Keratinocyte (primary cell): ENCODE results near the gene DPP3. TPM values are rescaled to one million over a fixed set of nuclear protein-coding genes. Genes with fewer than 3 reads are reported as not detected.

ENCODE experiments used
- DNase-seq: peaks from one replicate; pipeline ENCODE4 v3.0.0-alpha.2; 2011; ENCODE audit warnings: low read depth, missing footprints, low spot score
- FAIRE-seq: peaks from 2 replicates; lab custom pipeline; 2011; peaks lifted over from hg19 to GRCh38; lab: Jason Lieb, UNC
- H2AFZ ChIP-seq: 2 replicates; pipeline ENCODE4 v1.6.0; 2012; ENCODE audit warnings: low read length, control low read depth, inconsistent platforms; ENCODE audit not compliant: control insufficient read depth
- H3K27ac ChIP-seq: 2 replicates; pipeline ENCODE4 v1.5.1; 2011; ENCODE audit warnings: low read length; ENCODE audit not compliant: control insufficient read depth, insufficient read depth
- H3K27me3 ChIP-seq: 3 replicates; pipeline ENCODE4 v1.6.0; 2011; ENCODE audit warnings: low read length; ENCODE audit not compliant: control insufficient read depth, insufficient read depth; ENCODE audit errors: extremely low read depth
- H3K36me3 ChIP-seq, 2 experiments: 2 replicates in 1 of 2; 3 replicates in 1 of 2; pipeline ENCODE4 v1.5.1; 2011; ENCODE audit warnings: low read length in 2 of 2, mild to moderate bottlenecking in 1 of 2; ENCODE audit not compliant: control insufficient read depth in 2 of 2, insufficient read depth in 2 of 2; ENCODE audit errors: extremely low read depth in 1 of 2
- H3K4me1 ChIP-seq: 3 replicates; pipeline ENCODE4 v1.5.1; 2011; ENCODE audit warnings: low read length; ENCODE audit not compliant: control insufficient read depth, insufficient read depth; ENCODE audit errors: extremely low read depth
- H3K4me2 ChIP-seq: 3 replicates; pipeline ENCODE4 v1.6.0; 2011; ENCODE audit warnings: low read depth, low read length; ENCODE audit not compliant: control insufficient read depth, insufficient read depth; ENCODE audit errors: extremely low read depth
- H3K4me3 ChIP-seq, 3 experiments: fragments of 200-600 bp in 1 of 3; sonication (generic) in 1 of 3; 2 replicates in 2 of 3; 3 replicates in 1 of 3; pipeline ENCODE4 v1.5.1; 2011 to 2016; ENCODE audit warnings: low read length in 3 of 3, mild to moderate bottlenecking in 3 of 3, control low read depth in 2 of 3, inconsistent platforms in 1 of 3, low read depth in 1 of 3, mixed read lengths in 1 of 3, mixed run types in 1 of 3, moderate library complexity in 1 of 3; ENCODE audit not compliant: control insufficient read depth in 2 of 3, insufficient read depth in 2 of 3; ENCODE audit errors: extremely low read depth in 1 of 3
- H3K79me2 ChIP-seq: 2 replicates; pipeline ENCODE4 v1.6.0; 2012; ENCODE audit warnings: low read length; ENCODE audit not compliant: control insufficient read depth, insufficient read depth
- H3K9ac ChIP-seq: 3 replicates; pipeline ENCODE4 v1.6.0; 2011; ENCODE audit warnings: low read length; ENCODE audit not compliant: control insufficient read depth, insufficient read depth; ENCODE audit errors: extremely low read depth
- H3K9me1 ChIP-seq: 3 replicates; pipeline ENCODE4 v1.6.0; 2011; ENCODE audit warnings: low read length; ENCODE audit not compliant: control insufficient read depth, insufficient read depth; ENCODE audit errors: extremely low read depth
- H3K9me3 ChIP-seq: 2 replicates; pipeline ENCODE4 v1.5.1; 2012; ENCODE audit warnings: low read depth, low read length; ENCODE audit not compliant: control insufficient read depth
- H4K20me1 ChIP-seq: 3 replicates; pipeline ENCODE4 v1.6.0; 2011; ENCODE audit warnings: low read length; ENCODE audit not compliant: control insufficient read depth, insufficient read depth; ENCODE audit errors: extremely low read depth
- EZH2 ChIP-seq: IDR thresholded peaks from one replicate; pipeline ENCODE4 v1.6.1; 2012; ENCODE audit warnings: inconsistent platforms, mild to moderate bottlenecking, low read length, moderate library complexity
- dilution Hi-C: fragments of 300-500 bp; cut with MboI; formaldehyde crosslinking; loops from one replicate; pipeline ENCODE4 v1.7.0; 2020; ENCODE audit warnings: low sequenced_read_pairs; ENCODE audit not compliant: extremely low pct_ligation_motif_present
- polyA plus RNA-seq, 5 experiments: library from polyadenylated mRNA; depleted of rRNA in 3 of 5; stranded (reverse) in 3 of 5; stranded (forward) in 1 of 5; unstranded in 1 of 5; fragments of >200 nt; gene quantifications; 1 replicate in 1 of 5; 2 replicates in 3 of 5; 3 replicates in 1 of 5; pipeline versions ENCODE4 v1.2.1 to v1.2.3, GENCODE V29; 2011 to 2012; ENCODE audit warnings: missing spikeins in 2 of 5, low read depth in 1 of 5, low replicate concordance in 1 of 5
- TF ChIP-seq, protein P1 (sequence below), 3 experiments: IDR thresholded peaks in 1 of 3; conservative IDR thresholded peaks in 1 of 3; optimal IDR thresholded peaks in 1 of 3; 2 replicates in 2 of 3; 3 replicates in 1 of 3; pipeline versions ENCODE3 to v1.5.1; 2011; ENCODE audit warnings: low read length in 3 of 3, mild to moderate bottlenecking in 3 of 3, moderate library complexity in 2 of 3, control low read depth in 1 of 3, inconsistent platforms in 1 of 3; ENCODE audit not compliant: insufficient read depth in 2 of 3; ENCODE audit errors: extremely low read depth in 1 of 3

DPP3 gene
- polyA plus RNA-seq, 1 donor (not counting 4 experiments of a cell fraction or from before 2014, with no cell fraction given): 57.9 TPM

DNA sequence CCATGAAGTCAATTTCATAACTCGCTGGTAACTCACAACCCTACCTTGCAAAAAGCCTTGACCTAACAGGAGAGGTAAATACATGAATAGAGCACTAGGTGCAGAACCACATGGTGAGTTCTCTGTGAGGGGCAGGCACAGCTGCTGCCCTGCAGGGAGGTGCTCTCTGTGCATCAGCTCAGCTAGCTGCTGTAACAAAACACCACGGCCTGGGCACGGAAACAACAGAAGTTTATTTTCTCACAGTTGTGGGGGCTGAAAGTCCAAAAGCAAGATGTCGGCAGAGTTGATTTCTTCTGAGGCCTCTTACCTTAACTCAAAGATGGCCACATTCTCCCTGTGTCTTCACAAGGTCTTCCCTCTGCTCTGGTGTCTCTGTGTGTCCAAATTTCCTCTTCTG lies 28.6 kb upstream of the DPP3 start:
- FAIRE-seq: no peak
- Histone ChIP-seq H2AFZ (no peak overlapping the region), H3K36me3 (no peaks in the 10 kb centered on the region), H3K4me1 (peaks cover 16% of the 10 kb centered on the region), H4K20me1 (no peaks in the 10 kb centered on the region), H3K4me3 (no peak overlapping the region), H3K9me1 (peaks cover 2% of the 10 kb centered on the region), H3K4me2 (no peak overlapping the region), H3K9ac (no peak overlapping the region), H3K27me3 (peaks cover 4% of the 10 kb centered on the region), H3K9me3 (no peaks in the 10 kb centered on the region), H3K79me2 (no peaks in the 10 kb centered on the region), H3K27ac (no peak overlapping the region)
- DNase-seq: no peak
- no peak for TF ChIP-seq EZH2
- TF ChIP-seq, protein P1, sequence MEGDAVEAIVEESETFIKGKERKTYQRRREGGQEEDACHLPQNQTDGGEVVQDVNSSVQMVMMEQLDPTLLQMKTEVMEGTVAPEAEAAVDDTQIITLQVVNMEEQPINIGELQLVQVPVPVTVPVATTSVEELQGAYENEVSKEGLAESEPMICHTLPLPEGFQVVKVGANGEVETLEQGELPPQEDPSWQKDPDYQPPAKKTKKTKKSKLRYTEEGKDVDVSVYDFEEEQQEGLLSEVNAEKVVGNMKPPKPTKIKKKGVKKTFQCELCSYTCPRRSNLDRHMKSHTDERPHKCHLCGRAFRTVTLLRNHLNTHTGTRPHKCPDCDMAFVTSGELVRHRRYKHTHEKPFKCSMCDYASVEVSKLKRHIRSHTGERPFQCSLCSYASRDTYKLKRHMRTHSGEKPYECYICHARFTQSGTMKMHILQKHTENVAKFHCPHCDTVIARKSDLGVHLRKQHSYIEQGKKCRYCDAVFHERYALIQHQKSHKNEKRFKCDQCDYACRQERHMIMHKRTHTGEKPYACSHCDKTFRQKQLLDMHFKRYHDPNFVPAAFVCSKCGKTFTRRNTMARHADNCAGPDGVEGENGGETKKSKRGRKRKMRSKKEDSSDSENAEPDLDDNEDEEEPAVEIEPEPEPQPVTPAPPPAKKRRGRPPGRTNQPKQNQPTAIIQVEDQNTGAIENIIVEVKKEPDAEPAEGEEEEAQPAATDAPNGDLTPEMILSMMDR (optimal IDR thresholded peaks at IDR 0.05 in 1 of 3, IDR thresholded peaks at IDR 0.05 in 1 of 3, conservative IDR thresholded peaks at IDR 0.05 in 1 of 3; ENCODE audit: extremely low read depth in 1 of 3, insufficient read depth in 2 of 3, low read length in 3 of 3): no peak
- dilution Hi-C loops: no loop called here

DNA sequence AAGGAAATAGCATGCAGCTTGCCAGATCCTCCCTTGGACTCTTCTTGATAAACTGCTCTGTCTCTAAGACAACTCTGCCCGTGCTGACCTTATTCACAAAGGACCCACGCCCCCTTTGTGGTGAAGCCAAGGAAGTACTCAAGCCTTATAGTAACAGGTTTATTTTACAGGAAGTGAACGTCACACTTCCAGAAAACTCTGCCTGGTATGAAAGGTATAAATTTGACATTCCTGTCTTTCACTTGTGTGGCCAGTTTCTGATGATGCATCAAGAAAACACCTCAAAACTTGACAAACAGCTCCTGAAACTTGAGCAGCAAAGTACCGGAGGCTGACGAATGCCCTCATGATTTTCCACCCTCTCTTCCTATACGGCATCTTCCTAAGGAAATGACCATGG lies 26.0 kb upstream of the DPP3 start:
- DNase-seq: no peak

DNA sequence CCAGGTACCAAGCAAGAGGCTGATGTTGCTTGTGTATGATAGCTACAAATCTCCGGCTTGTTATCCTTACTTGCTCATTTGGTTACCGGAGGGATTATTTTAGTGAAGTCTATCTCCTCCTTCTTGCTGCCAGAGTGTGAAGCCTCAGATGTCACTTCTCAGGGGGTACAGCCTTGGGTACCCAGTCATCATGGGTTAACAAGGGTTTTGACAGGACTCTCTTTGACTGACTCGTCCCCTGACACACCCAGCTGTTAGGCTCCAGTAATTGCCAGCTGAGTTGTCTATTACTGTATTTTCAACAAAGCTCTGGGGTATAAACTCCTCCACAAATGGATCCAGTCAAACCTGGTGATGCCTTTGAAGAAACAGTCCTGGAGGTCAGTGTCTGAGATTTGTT lies 25.4 kb upstream of the DPP3 start:
- TF ChIP-seq, protein P1 (optimal IDR thresholded peaks at IDR 0.05 in 1 of 3, IDR thresholded peaks at IDR 0.05 in 1 of 3, conservative IDR thresholded peaks at IDR 0.05 in 1 of 3; ENCODE audit: extremely low read depth in 1 of 3, insufficient read depth in 2 of 3, low read length in 3 of 3): no peak
- TF ChIP-seq EZH2: no peak
- dilution Hi-C loops: no loop called here
- Histone ChIP-seq H3K9ac (no peak overlapping the region), H3K9me1 (peaks cover 2% of the 10 kb centered on the region), H4K20me1 (no peaks in the 10 kb centered on the region), H3K36me3 (no peaks in the 10 kb centered on the region), H3K79me2 (no peaks in the 10 kb centered on the region), H3K4me2 (peak overlapping the region; percentile 41), H3K9me3 (no peaks in the 10 kb centered on the region), H3K4me1 (peaks cover 16% of the 10 kb centered on the region), H2AFZ (peak overlapping the region; percentile 16), H3K27me3 (peaks cover 4% of the 10 kb centered on the region), H3K27ac (peak overlapping the region; percentile 47), H3K4me3 (no peak overlapping the region)
- FAIRE-seq (no peak), DNase-seq (no peak)

More for the DNA sequence above, 26.0 kb upstream of the DPP3 start:
- peaks cover 4% of the 10 kb centered on the region for H3K27me3 ChIP-seq
- no peaks in the 10 kb centered on the region for H3K79me2 ChIP-seq
- dilution Hi-C loops: no loop called here
- H2AFZ ChIP-seq: no peak overlapping the region
- peaks cover 2% of the 10 kb centered on the region for H3K9me1 ChIP-seq
- H3K27ac ChIP-seq: peak overlapping the region; percentile 47
- H3K9me3 ChIP-seq: no peaks in the 10 kb centered on the region
- no peak for TF ChIP-seq EZH2
- peak; percentile 80 for FAIRE-seq
- H3K4me2 ChIP-seq: peak overlapping the region; percentile 41
- peaks cover 16% of the 10 kb centered on the region for H3K4me1 ChIP-seq
- no peak overlapping the region for H3K4me3 ChIP-seq
- H3K36me3 ChIP-seq: no peaks in the 10 kb centered on the region
- H4K20me1 ChIP-seq: no peaks in the 10 kb centered on the region
- H3K9ac ChIP-seq: no peak overlapping the region
